Measurements from ENCODE around the gene NTRK3. TPM values are rescaled to one million over a fixed set of nuclear protein-coding genes. Genes with fewer than 3 reads are reported as not detected.

Gene NTRK3
- total and polyA plus RNA-seq, 2 experiments from 2014 or later, result not detected

DNA sequence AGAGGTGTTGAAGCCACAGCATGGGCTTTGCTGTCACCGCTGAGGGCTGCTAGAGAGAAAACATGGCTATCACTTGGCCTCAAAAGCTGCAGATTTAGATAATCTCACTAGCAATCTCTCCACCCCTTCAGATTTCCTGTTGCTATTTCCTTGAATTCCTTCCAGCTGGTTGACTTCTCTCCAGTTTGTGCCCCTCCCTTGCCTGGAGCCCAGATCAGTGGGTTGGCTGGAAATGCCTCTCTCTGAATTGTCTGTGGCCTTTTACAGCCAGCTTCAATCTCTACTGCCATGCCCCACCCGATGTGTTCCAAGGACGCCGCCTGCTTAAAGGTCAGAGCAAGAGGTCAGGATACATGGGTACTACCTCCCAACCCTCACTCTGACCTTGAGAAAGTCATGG is 294.1 kb downstream of the NTRK3 start:
- Histone ChIP-seq H3K4me2 (ENCODE audit: unreplicated experiment) (no peak overlapping the region), H3K9ac (no peak overlapping the region), H3K9me3 (ENCODE audit: low read depth) (no peaks in the 10 kb centered on the region), H2AFZ (no peak overlapping the region), H3K4me1 (ENCODE audit: insufficient read depth) (no peaks in the 10 kb centered on the region), H3K79me2 (ENCODE audit: insufficient read depth) (no peaks in the 10 kb centered on the region), H3K4me3 (no peak overlapping the region), H3F3A (ENCODE audit: insufficient read depth) (no peaks in the 10 kb centered on the region), H3K27me3 (replicated peaks; ENCODE audit: insufficient read depth) (peaks cover 9% of the 10 kb centered on the region; the same call in 1 of the 2 replicates), H3K9me2 (ENCODE audit: insufficient read depth) (no peaks in the 10 kb centered on the region), H3K36me3 (ENCODE audit: low read depth) (no peaks in the 10 kb centered on the region), H4K20me1 (ENCODE audit: insufficient read depth) (no peaks in the 10 kb centered on the region), H3K27ac (no peak overlapping the region)
- WGBS, 2 experiments (ENCODE audit: low coverage in 1 of 2, low lambda C conversion rate in 2 of 2, missing lambda C conversion rate in 2 of 2), result 15 to 19% methylated on average over 4 of the region's 4 CpGs
- in situ Hi-C loops (cut with MboI), result no loop called here
- no peak for DNase-seq
- TF ChIP-seq EZH2 (IDR thresholded peaks at IDR 0.05; ENCODE audit: insufficient read depth, poor library complexity, severe bottlenecking) (no peak), EZH2phosphoT487 (IDR thresholded peaks at IDR 0.05; ENCODE audit: insufficient read depth, low read depth) (no peak)

DNA sequence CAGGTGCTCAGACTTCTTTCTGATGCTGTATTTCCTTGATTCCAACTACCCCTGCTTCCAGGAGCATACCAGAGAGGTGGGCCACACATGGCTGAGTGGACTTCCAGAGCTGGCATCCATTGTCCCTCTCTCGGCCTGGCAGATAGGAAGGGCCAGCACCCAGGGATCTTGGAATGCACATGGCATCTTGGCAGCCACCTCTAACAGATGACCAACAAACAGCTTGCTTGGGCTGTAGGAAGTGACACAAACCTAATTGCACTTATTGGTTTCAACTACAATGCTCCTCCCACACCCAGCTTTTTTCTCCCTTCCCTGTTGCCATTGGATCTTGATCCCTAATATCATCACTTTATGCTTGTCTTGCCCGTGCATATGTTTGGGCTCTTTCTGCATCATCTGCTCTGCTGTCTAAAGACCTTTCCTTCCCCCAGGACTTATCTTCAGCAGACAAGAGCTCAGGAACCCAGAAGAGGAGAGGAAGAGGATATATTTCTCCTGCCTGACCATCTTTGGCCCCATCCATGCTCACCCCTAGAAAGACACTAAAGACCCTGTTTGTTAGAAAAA is 294.6 kb downstream of the NTRK3 start:
- Histone ChIP-seq H3F3A (ENCODE audit: insufficient read depth) (no peaks in the 10 kb centered on the region), H3K4me1 (ENCODE audit: insufficient read depth) (no peaks in the 10 kb centered on the region), H3K4me3 (no peak overlapping the region), H3K36me3 (ENCODE audit: low read depth) (no peaks in the 10 kb centered on the region), H3K9me3 (ENCODE audit: low read depth) (no peaks in the 10 kb centered on the region), H3K9me2 (ENCODE audit: insufficient read depth) (no peaks in the 10 kb centered on the region), H3K79me2 (ENCODE audit: insufficient read depth) (no peaks in the 10 kb centered on the region), H3K4me2 (ENCODE audit: unreplicated experiment) (no peak overlapping the region), H3K9ac (no peak overlapping the region), H3K27me3 (replicated peaks; ENCODE audit: insufficient read depth) (peaks cover 9% of the 10 kb centered on the region; the same call in 1 of the 2 replicates), H2AFZ (no peak overlapping the region), H4K20me1 (ENCODE audit: insufficient read depth) (no peaks in the 10 kb centered on the region), H3K27ac (no peak overlapping the region)
- in situ Hi-C loops (cut with MboI), result no loop called here
- no peak for TF ChIP-seq EZH2 (IDR thresholded peaks at IDR 0.05; ENCODE audit: insufficient read depth, poor library complexity, severe bottlenecking)
- no peak for TF ChIP-seq EZH2phosphoT487 (IDR thresholded peaks at IDR 0.05; ENCODE audit: insufficient read depth, low read depth)
- no peak for DNase-seq
- WGBS, 2 experiments (ENCODE audit: low coverage in 1 of 2, low lambda C conversion rate in 2 of 2, missing lambda C conversion rate in 2 of 2), result 26 to 31% methylated on average over 2 of the region's 2 CpGs

DNA sequence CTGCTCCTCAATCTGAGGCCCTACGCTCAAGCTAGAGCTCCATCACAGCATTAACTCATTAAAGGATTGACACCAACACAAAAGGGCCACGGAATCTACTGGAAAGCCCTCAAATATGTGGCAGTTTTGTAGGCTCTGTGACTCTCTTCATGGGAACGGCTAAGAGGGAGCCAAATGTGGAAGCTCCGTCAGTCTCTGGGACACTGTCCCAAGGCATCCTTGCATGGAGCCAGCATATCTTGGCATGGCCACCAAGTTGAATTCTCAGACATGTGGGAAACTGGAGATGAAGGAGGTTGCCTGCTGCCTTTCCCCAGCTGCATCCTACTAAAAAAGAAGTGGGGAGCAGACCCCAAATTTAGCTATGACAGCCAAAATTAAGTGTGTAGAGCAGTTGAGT is 296.9 kb downstream of the NTRK3 start:
- H3K36me3 ChIP-seq (ENCODE audit: low read depth), result no peaks in the 10 kb centered on the region
- H3K79me2 ChIP-seq (ENCODE audit: insufficient read depth), result no peaks in the 10 kb centered on the region
- no peak for DNase-seq
- H4K20me1 ChIP-seq (ENCODE audit: insufficient read depth), result no peaks in the 10 kb centered on the region
- H3F3A ChIP-seq (ENCODE audit: insufficient read depth), result no peaks in the 10 kb centered on the region
- H3K9me3 ChIP-seq (ENCODE audit: low read depth), result no peaks in the 10 kb centered on the region
- H3K27me3 ChIP-seq (replicated peaks; ENCODE audit: insufficient read depth), result peaks cover 9% of the 10 kb centered on the region; the same call in 1 of the 2 replicates
- H3K4me2 ChIP-seq (ENCODE audit: unreplicated experiment), result no peak overlapping the region
- in situ Hi-C loops (cut with MboI), result no loop called here
- H3K9me2 ChIP-seq (ENCODE audit: insufficient read depth), result no peaks in the 10 kb centered on the region
- H2AFZ ChIP-seq, result no peak overlapping the region
- no peak for TF ChIP-seq EZH2phosphoT487 (IDR thresholded peaks at IDR 0.05; ENCODE audit: insufficient read depth, low read depth)
- H3K4me3 ChIP-seq, result no peak overlapping the region
- no peaks in the 10 kb centered on the region for H3K4me1 ChIP-seq (ENCODE audit: insufficient read depth)
- 4 to 13% methylated on average over 4 of the region's 4 CpGs for WGBS, 2 experiments (ENCODE audit: low coverage in 1 of 2, low lambda C conversion rate in 2 of 2, missing lambda C conversion rate in 2 of 2)
- H3K9ac ChIP-seq, result no peak overlapping the region
- H3K27ac ChIP-seq, result no peak overlapping the region

DNA sequence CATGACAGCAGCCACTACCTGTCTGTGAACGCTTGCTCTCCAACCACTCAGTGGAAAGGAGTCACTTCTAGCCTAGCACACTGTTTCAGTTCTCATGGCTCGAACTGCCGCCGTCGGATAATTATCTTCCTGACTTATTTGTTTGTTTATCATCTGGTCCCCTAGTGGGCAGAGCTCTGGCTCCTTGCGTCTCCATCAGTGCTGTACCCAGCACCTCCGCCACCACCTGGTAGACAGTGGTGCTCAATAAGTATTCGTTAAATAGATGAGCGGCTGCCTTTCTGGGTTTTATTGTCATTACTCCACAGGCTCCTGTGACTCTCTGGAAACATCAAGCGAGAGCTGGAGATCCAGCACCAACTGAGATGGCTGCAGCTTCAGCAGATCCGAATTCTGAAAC is 297.5 kb downstream of the NTRK3 start:
- no peak overlapping the region for H3K9ac ChIP-seq
- H2AFZ ChIP-seq, result no peak overlapping the region
- H3K79me2 ChIP-seq (ENCODE audit: insufficient read depth), result no peaks in the 10 kb centered on the region
- no peaks in the 10 kb centered on the region for H3K4me1 ChIP-seq (ENCODE audit: insufficient read depth)
- in situ Hi-C loops (cut with MboI), result no loop called here
- TF ChIP-seq EZH2phosphoT487 (IDR thresholded peaks at IDR 0.05; ENCODE audit: insufficient read depth, low read depth) (no peak), EZH2 (IDR thresholded peaks at IDR 0.05; ENCODE audit: insufficient read depth, poor library complexity, severe bottlenecking) (no peak)
- H3F3A ChIP-seq (ENCODE audit: insufficient read depth), result no peaks in the 10 kb centered on the region
- DNase-seq, result peak; percentile 47
- H3K4me2 ChIP-seq (ENCODE audit: unreplicated experiment), result no peak overlapping the region
- H3K36me3 ChIP-seq (ENCODE audit: low read depth), result no peaks in the 10 kb centered on the region
- H3K9me3 ChIP-seq (ENCODE audit: low read depth), result no peaks in the 10 kb centered on the region
- no peaks in the 10 kb centered on the region for H4K20me1 ChIP-seq (ENCODE audit: insufficient read depth)
- H3K4me3 ChIP-seq, result no peak overlapping the region
- H3K27ac ChIP-seq, result no peak overlapping the region
- peaks cover 9% of the 10 kb centered on the region; the same call in 1 of the 2 replicates for H3K27me3 ChIP-seq (replicated peaks; ENCODE audit: insufficient read depth)
- 19 to 20% methylated on average over 11 of the region's 11 CpGs for WGBS, 2 experiments (ENCODE audit: low coverage in 1 of 2, low lambda C conversion rate in 2 of 2, missing lambda C conversion rate in 2 of 2)
- H3K9me2 ChIP-seq (ENCODE audit: insufficient read depth), result no peaks in the 10 kb centered on the region
